DND-41 (cell line): ENCODE measurements around the gene NNMT.

Experiments
- EZH2 ChIP-seq: IDR thresholded peaks from 3 replicates; pipeline ENCODE4 v1.6.1; 2012; ENCODE audit warnings: borderline replicate concordance, low read depth, mild to moderate bottlenecking, moderate library complexity, low read length, inconsistent platforms; ENCODE audit not compliant: severe bottlenecking
- TF ChIP-seq, protein P1 (sequence below): IDR thresholded peaks from 2 replicates; pipeline ENCODE4 v1.5.1; 2012; ENCODE audit warnings: borderline replicate concordance, low read length, moderate library complexity, mild to moderate bottlenecking; ENCODE audit not compliant: poor library complexity, severe bottlenecking; ENCODE audit errors: extremely low read depth

- TF ChIP-seq, protein P1, sequence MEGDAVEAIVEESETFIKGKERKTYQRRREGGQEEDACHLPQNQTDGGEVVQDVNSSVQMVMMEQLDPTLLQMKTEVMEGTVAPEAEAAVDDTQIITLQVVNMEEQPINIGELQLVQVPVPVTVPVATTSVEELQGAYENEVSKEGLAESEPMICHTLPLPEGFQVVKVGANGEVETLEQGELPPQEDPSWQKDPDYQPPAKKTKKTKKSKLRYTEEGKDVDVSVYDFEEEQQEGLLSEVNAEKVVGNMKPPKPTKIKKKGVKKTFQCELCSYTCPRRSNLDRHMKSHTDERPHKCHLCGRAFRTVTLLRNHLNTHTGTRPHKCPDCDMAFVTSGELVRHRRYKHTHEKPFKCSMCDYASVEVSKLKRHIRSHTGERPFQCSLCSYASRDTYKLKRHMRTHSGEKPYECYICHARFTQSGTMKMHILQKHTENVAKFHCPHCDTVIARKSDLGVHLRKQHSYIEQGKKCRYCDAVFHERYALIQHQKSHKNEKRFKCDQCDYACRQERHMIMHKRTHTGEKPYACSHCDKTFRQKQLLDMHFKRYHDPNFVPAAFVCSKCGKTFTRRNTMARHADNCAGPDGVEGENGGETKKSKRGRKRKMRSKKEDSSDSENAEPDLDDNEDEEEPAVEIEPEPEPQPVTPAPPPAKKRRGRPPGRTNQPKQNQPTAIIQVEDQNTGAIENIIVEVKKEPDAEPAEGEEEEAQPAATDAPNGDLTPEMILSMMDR: no peak
- no peak for TF ChIP-seq EZH2
Measured at GRCh38 chr11:114254571-114255146, 41.5 kb upstream of the NNMT start.
